Skeletal muscle tissue (tissue), 4 donors: ENCODE data around the gene ATF7IP. TPM values are rescaled to one million over a fixed set of nuclear protein-coding genes. Genes with fewer than 3 reads are reported as not detected.

ENCODE experiments used
- H3K27ac ChIP-seq: one replicate; pipeline ENCODE4 v1.7.0; 2013; ENCODE audit warnings: mild to moderate bottlenecking, low read depth, low read length, inconsistent platforms
- H3K27me3 ChIP-seq, 3 donors: one replicate each; pipeline ENCODE4 v1.7.0; 2013; ENCODE audit warnings: low read length in 3 of 3; ENCODE audit not compliant: control insufficient read depth in 3 of 3, insufficient read depth in 3 of 3
- H3K36me3 ChIP-seq, 3 donors: one replicate each; pipeline ENCODE4 v1.7.0; 2013; ENCODE audit warnings: low read length in 3 of 3; ENCODE audit not compliant: control insufficient read depth in 3 of 3, insufficient read depth in 3 of 3
- H3K4me1 ChIP-seq, 3 donors: one replicate each; pipeline ENCODE4 v1.7.0; 2013; ENCODE audit warnings: low read length in 3 of 3, mild to moderate bottlenecking in 3 of 3; ENCODE audit not compliant: control insufficient read depth in 3 of 3, insufficient read depth in 3 of 3
- H3K4me3 ChIP-seq, 3 donors: one replicate each; pipeline ENCODE4 v1.7.0; 2013; ENCODE audit warnings: low read length in 3 of 3
- H3K9ac ChIP-seq, 3 donors: one replicate each; pipeline ENCODE4 v1.7.0; 2013; ENCODE audit warnings: low read length in 3 of 3, mild to moderate bottlenecking in 3 of 3, moderate library complexity in 2 of 3, low read depth in 1 of 3
- H3K9me3 ChIP-seq, 3 donors: one replicate each; pipeline ENCODE4 v1.7.0; 2013; ENCODE audit warnings: low read length in 3 of 3; ENCODE audit not compliant: control insufficient read depth in 3 of 3
- total RNA-seq: library from RNA; depleted of rRNA; stranded (reverse); fragments of >200 nt; gene quantifications from one replicate; pipeline ENCODE4 v1.2.3, GENCODE V29; 2014
- donor health status: Osteomylitis.

Gene ATF7IP
- total RNA-seq, 1 donor from 2014 or later, result 32.9 TPM

DNA sequence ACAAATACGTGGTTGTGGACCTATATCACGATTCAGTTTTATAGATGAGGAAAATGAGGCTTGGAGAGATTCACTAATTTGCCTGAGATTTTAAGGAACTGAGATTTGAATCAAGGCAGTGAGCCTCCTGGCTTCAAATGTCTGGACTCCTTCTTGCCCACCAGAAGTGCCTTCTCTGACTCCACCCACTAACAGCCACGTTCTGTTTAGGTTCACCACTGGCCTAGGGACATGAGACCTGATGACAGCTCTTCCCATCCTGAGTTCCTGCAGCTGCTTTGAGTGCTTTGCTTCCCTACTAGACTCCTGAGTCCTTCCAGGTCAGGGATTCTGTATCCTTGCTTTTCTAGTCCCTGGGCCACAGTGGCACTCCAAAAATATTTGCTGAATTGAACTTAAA, 145.1 kb downstream of the ATF7IP start:
- H3K27ac ChIP-seq, result no peak overlapping the region
- peaks cover 0 to 9% (median 2%) of the 10 kb centered on the region in 3 donors for H3K36me3 ChIP-seq
- H3K27me3 ChIP-seq, result no peaks in the 10 kb centered on the region
- no peak overlapping the region for H3K4me3 ChIP-seq
- no peaks in the 10 kb centered on the region for H3K4me1 ChIP-seq
- no peak overlapping the region for H3K9ac ChIP-seq
- no peaks in the 10 kb centered on the region for H3K9me3 ChIP-seq

DNA sequence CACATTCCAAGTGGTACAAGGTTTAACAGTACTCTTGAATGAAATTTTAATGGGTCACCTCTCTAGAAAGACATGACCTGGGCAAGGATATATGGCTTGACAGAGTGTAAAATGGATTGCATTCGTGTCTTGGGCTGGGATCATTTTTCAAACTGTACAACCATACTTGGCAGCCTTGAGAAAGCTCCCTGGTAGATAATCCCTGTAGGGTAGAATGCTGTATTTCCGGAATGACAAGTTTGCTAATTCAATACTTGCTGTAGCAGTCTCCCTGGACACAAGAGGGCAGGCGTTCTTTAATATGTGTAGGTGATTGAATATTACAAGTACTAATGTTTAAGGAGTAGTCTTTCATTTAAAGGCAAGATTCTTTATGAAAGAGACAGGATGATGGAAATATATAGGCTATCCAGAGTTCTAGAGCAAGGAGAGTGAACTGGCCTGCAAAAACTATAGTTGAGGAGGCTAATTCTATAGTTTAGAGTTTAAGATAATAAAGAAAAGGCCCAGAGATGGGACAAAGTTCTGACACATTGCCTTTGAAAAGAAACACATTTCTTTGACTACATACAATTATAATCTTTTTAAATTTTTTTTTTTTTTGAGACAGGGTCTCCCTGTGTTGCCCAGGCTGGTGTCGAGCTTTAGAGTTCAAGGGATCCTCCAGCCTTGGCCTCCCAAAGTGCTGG, 148.8 kb downstream of the ATF7IP start:
- H3K27ac ChIP-seq, result no peak overlapping the region
- H3K9ac ChIP-seq, result no peak overlapping the region
- H3K27me3 ChIP-seq, result no peaks in the 10 kb centered on the region
- H3K36me3 ChIP-seq, result peaks cover 0 to 5% (median 0%) of the 10 kb centered on the region in 3 donors
- H3K9me3 ChIP-seq, result no peaks in the 10 kb centered on the region
- H3K4me3 ChIP-seq, result no peak overlapping the region
- H3K4me1 ChIP-seq, result no peaks in the 10 kb centered on the region

DNA sequence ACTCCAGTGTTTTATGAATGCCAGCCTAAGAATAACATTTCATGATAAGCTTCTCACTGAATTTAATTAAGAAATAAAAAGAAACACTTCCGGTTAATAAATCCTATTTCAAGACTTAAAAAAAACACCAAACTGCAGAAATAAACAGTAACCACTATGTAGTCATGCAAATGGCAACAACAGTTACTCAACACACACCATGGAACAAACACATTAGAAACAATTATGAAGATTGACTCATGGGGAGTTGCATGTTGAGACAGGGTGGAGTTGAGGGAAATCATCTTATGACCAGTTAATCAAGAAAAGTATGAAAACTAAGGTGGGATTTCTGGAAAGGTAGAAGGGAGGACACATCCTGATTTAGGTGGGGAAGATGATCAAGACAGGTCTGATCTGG, 149.5 kb downstream of the ATF7IP start:
- Histone ChIP-seq H3K4me1 (no peaks in the 10 kb centered on the region), H3K4me3 (no peak overlapping the region), H3K36me3 (peaks cover 0 to 5% (median 1%) of the 10 kb centered on the region in 3 donors), H3K27me3 (no peaks in the 10 kb centered on the region), H3K9ac (no peak overlapping the region), H3K9me3 (no peaks in the 10 kb centered on the region), H3K27ac (no peak overlapping the region)

DNA sequence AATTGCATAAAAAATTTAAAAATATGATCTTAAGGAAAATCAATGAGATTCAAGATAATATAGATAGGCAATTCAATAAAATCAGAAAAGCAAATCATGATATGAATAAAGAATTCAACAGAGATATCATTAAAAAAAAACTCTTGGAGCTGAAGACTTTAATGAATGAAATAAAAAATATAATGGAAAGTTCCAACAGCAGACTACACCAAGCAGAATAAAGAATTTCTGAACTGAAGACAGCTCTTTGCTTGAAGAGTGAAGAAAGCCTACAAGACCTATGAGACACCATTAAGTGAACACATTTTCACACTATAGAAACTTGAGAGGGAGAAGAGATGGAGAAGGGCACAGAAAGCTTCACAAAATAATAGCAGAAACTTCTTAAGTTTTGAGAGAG, 156.3 kb downstream of the ATF7IP start:
- no peaks in the 10 kb centered on the region for H3K4me1 ChIP-seq

DNA sequence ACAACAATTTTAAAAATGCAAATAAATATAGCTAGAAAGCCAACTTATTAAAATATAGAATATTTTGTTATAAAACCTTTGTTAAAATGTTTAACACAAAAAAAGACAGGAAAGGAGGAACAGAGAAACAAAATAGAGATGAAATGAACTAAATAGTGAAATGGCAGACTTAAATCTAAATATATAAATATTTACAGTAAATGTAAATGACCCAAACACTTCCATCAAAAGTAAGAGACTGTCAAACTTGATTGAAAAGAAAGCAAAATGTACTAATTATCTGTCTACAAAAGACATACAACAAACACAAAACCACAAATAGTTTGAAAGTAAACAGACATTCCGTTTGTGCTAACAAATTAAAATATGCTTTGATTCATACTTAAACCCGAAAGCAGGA, 160.5 kb downstream of the ATF7IP start:
- Histone ChIP-seq H3K27ac (no peak overlapping the region), H3K4me1 (no peaks in the 10 kb centered on the region), H3K9ac (no peak overlapping the region), H3K27me3 (no peaks in the 10 kb centered on the region), H3K36me3 (peaks cover 0 to 4% (median 0%) of the 10 kb centered on the region in 3 donors), H3K4me3 (peak overlapping the region in 1 of 3 donors; percentile 11), H3K9me3 (peaks cover 0 to 19% (median under 1%) of the 10 kb centered on the region in 3 donors)

More for the DNA sequence above, 156.3 kb downstream of the ATF7IP start:
- H3K9me3 ChIP-seq, result peaks cover 0 to 22% (median 5%) of the 10 kb centered on the region in 3 donors
- H3K9ac ChIP-seq, result no peak overlapping the region
- H3K27ac ChIP-seq, result no peak overlapping the region
- no peaks in the 10 kb centered on the region for H3K27me3 ChIP-seq
- H3K4me3 ChIP-seq, result no peak overlapping the region
- peaks cover 0 to 8% (median 0%) of the 10 kb centered on the region in 3 donors for H3K36me3 ChIP-seq

DNA sequence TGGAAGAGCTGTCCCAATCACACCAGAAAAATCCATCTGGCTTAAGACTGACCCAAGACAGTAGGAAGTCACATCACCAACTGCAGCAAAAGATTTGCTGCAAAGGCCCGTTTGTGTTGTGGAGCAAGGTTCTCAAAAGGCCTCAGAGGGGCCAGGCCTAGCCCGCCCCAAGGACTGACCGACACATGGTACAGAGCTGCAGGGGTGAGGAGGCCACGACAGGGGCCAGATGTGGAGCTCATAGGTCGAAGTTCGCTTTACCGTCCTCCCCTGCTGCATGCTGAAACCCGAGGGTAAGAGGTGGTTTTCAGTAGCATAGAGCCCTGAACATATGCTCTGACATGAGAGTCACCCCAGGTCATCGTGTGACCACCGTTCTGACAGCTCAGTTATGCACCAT, 166.7 kb downstream of the ATF7IP start:
- Histone ChIP-seq H3K4me3 (no peak overlapping the region), H3K36me3 (peaks cover 2 to 7% (median 5%) of the 10 kb centered on the region in 3 donors), H3K9ac (no peak overlapping the region), H3K4me1 (no peaks in the 10 kb centered on the region), H3K27ac (no peak overlapping the region), H3K9me3 (no peaks in the 10 kb centered on the region), H3K27me3 (no peaks in the 10 kb centered on the region)

DNA sequence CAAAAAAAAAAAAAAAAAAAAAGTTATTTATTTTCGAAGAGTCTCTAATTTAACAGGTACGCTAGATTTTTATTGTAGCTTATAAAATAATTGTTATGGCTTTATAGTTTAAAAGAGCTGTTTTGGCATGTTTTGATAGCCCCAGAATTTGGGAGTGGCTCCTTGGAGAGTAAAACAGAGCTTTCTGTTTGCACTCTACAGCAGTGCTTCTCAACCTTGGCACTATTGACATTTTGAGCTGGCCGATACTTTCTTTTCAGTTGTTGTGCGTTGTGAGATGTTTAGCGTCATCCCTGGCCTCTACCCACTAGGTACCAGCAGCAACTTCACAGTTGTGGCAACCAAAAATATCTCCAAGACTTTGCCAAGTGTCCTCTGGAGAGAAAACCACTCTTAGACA, 171.6 kb downstream of the ATF7IP start:
- Histone ChIP-seq H3K27ac (no peak overlapping the region), H3K36me3 (peaks cover 2 to 7% (median 5%) of the 10 kb centered on the region in 3 donors), H3K9ac (no peak overlapping the region), H3K9me3 (no peaks in the 10 kb centered on the region), H3K27me3 (no peaks in the 10 kb centered on the region), H3K4me1 (no peaks in the 10 kb centered on the region), H3K4me3 (no peak overlapping the region)

DNA sequence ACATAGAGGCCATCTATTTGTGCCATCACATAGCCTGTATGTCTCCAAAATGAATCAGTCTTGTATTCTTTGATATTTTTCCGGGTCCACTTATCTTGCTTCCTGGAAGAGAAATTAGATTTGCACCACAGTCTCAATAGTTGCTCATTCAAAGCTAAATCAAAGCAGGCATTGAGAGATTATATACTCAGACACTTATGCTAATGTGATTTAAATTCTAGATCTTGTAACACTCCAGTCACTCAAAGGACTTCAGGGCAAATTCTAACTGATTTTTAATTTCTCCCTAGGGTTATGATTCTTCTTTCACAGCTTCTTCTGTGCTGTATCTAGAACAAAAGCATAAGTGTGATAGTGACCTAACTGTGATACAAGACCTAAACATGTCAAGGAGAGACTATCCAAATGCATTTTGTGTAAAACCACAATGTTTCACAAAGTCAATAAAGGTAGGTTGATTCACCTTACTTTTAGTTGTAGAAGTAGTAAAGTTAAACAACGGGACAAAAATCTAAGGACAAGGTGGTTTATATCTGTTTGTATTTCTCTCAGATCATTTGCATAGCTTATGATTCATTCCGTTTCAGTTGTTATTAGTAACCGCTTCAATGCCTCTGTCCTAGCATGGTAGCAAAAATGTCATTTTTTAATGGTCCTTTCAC, 175.4 kb downstream of the ATF7IP start:
- Histone ChIP-seq H3K9me3 (no peaks in the 10 kb centered on the region), H3K27me3 (no peaks in the 10 kb centered on the region), H3K27ac (no peak overlapping the region), H3K4me1 (no peaks in the 10 kb centered on the region), H3K9ac (no peak overlapping the region), H3K36me3 (no peaks in the 10 kb centered on the region), H3K4me3 (no peak overlapping the region)

DNA sequence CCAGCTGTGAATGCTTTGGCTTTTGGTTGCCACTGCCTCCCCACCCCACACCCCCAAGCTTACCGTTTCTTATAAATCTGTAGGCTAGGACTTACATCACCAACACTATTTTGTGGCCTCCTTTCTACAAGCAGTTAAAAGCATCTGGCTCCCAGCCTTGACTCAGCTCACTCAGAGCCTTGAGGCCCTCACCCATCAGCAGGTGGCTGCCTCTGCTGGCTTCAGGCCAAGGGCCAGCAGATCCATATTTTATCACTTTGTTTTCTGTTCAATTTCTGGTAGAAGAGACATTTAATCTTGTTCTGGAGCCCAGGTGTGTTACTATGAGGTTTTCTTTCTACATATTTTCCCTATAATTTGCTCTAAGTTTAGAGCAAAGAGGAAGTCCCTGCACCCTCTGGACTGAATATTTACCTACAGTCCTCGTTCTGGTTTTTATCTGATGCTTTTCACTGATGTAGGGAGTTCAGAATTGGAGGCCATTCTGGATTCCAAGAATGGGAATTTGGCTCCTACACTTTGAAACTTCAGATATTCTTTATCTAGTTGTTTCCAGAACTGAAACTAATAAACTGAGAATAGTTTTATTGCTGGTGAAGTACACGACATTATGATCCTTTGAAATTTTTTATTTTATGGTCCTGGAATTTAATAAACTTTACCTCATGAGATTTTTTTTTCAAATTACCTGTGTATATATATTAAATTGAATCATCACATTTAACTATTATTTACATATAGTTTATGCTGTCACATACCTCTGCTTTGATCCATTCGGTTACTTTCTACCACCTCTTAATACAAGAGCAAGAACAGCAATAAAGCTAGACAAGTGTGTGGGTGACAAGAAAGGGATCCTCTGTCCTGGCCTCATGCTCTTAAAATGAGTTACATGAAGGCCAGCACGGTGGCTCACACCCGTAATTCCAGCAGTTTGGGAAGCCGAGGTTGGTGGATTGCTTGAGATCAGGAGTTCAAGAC, 180.0 kb downstream of the ATF7IP start:
- H3K4me3 ChIP-seq, result no peak overlapping the region
- no peaks in the 10 kb centered on the region for H3K9me3 ChIP-seq
- no peak overlapping the region for H3K9ac ChIP-seq
- no peak overlapping the region for H3K27ac ChIP-seq
- H3K4me1 ChIP-seq, result no peaks in the 10 kb centered on the region
- H3K36me3 ChIP-seq, result no peaks in the 10 kb centered on the region
- H3K27me3 ChIP-seq, result no peaks in the 10 kb centered on the region
